MM.1S (cell line): ENCODE measurements around the gene CFAP61.

Experiments used
- EZH2 ChIP-seq: fragments of 300-600 bp; sonication (generic); optimal IDR thresholded peaks from 2 replicates; pipeline ENCODE3; 2017; ENCODE audit warnings: low read depth, mild to moderate bottlenecking, antibody characterized with exemption, low read length, mixed read lengths
- EZH2phosphoT487 ChIP-seq: fragments of 300-600 bp; sonication (generic); IDR thresholded peaks from 2 replicates; pipeline ENCODE4 v1.6.1; 2018; ENCODE audit warnings: antibody characterized with exemption, low read length
- TF ChIP-seq, protein P1 (sequence below): fragments of 300-600 bp; sonication (generic); IDR thresholded peaks from 2 replicates; pipeline ENCODE4 v1.5.1; 2016; ENCODE audit warnings: antibody characterized with exemption, low read length, mixed read lengths

DNA sequence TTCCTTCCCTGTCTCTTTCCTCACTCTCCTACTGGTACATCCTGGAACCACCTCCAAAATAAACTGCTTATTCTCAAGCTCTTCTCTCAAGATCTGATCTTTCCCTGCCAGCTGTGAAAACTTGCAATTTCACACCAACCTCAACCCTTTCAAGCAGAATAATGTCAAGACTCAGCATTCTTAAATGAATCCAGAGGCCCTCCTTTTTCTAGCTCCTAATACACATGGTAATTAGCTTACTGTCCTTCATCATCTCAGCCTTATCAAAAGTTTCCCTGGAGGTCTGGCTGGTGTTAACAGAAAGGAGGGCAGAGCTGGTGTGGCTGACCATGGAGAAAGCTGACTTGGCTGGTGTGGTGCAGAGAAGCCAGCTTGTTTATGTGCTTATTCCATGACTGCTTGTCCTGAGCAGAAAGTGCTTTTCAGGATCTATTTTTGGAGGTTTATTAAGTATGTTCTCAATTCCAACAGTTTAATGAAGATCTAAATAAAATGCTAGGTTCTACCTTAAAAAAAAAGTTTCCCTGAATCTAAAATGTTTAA lies 50.5 kb downstream of the CFAP61 start:
- TF ChIP-seq, protein P1, sequence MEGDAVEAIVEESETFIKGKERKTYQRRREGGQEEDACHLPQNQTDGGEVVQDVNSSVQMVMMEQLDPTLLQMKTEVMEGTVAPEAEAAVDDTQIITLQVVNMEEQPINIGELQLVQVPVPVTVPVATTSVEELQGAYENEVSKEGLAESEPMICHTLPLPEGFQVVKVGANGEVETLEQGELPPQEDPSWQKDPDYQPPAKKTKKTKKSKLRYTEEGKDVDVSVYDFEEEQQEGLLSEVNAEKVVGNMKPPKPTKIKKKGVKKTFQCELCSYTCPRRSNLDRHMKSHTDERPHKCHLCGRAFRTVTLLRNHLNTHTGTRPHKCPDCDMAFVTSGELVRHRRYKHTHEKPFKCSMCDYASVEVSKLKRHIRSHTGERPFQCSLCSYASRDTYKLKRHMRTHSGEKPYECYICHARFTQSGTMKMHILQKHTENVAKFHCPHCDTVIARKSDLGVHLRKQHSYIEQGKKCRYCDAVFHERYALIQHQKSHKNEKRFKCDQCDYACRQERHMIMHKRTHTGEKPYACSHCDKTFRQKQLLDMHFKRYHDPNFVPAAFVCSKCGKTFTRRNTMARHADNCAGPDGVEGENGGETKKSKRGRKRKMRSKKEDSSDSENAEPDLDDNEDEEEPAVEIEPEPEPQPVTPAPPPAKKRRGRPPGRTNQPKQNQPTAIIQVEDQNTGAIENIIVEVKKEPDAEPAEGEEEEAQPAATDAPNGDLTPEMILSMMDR = no peak
- TF ChIP-seq EZH2 (no peak), EZH2phosphoT487 (no peak)
